PFSK-1 (cell line): ENCODE results near the gene CASR.

Experiments
- FOXP2 ChIP-seq: optimal IDR thresholded peaks from 2 replicates; pipeline ENCODE3; 2011; ENCODE audit warnings: borderline replicate concordance, control low read depth, inconsistent platforms; ENCODE audit not compliant: insufficient read depth; ENCODE audit errors: extremely low read length, extremely low read depth
- POLR2AphosphoS5 ChIP-seq: IDR thresholded peaks from 2 replicates; pipeline ENCODE4 v1.6.1; 2012; ENCODE audit warnings: low read depth, mild to moderate bottlenecking, control low read depth, low read length, moderate library complexity
- REST ChIP-seq, 2 experiments: IDR thresholded peaks; 2 replicates each; pipeline versions ENCODE4 v1.6.1 to v1.8.0; 2011 to 2012; ENCODE audit warnings: low read depth in 2 of 2, low read length in 2 of 2, control low read depth in 1 of 2, inconsistent platforms in 1 of 2, mild to moderate bottlenecking in 1 of 2, moderate library complexity in 1 of 2; ENCODE audit not compliant: insufficient read depth in 1 of 2
- SIN3A ChIP-seq: IDR thresholded peaks from 2 replicates; pipeline ENCODE4 v1.6.1; 2012; ENCODE audit warnings: mild to moderate bottlenecking, low read length, moderate library complexity, borderline replicate concordance; ENCODE audit not compliant: insufficient read depth
- TAF1 ChIP-seq: IDR thresholded peaks from 2 replicates; pipeline ENCODE4 v1.6.1; 2012; ENCODE audit warnings: low read length, control low read depth, borderline replicate concordance; ENCODE audit not compliant: insufficient read depth

DNA sequence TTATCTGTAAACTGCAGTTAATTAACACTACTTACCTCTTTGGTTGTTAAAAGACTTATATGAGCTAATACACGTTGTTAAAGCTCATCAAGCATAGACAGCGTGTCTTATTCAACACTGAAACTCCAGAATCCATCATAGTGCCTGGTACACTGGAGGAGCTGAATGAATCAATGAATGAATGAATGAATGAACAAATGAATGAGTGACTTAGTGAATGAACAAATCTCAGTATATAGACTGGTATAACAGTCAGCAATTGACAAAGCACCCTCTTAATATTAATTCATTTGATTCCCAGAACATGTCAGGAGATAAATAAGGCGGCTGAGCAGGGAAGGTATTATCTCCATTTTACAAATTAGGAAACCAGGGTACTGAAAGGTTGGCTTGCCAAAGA is 7.1 kb downstream of the CASR start:
- TF ChIP-seq POLR2AphosphoS5, result no peak
- no peak for TF ChIP-seq REST (IDR thresholded peaks at IDR 0.05; ENCODE audit: insufficient read depth in 1 of 2, low read depth in 2 of 2, low read length in 2 of 2)
- TF ChIP-seq SIN3A, result no peak
- no peak for TF ChIP-seq TAF1
- no peak for TF ChIP-seq FOXP2
